Muscle layer of duodenum (tissue), 2 donors: ENCODE data around the gene GRIN2C.
"Not testable (repeated sequence)": the region's sequence is repeated elsewhere in the genome, so short reads cannot be mapped to it uniquely, and the experiment has no call there.

Experiments
- H3K27ac ChIP-seq: one replicate; pipeline ENCODE4 v1.7.0; 2013; ENCODE audit warnings: mild to moderate bottlenecking, low read length
- H3K27me3 ChIP-seq: one replicate; pipeline ENCODE4 v1.7.0; 2013; ENCODE audit warnings: low read depth, mild to moderate bottlenecking, control low read depth, low read length
- H3K36me3 ChIP-seq, 2 donors: one replicate each; pipeline ENCODE4 v1.7.0; 2013; ENCODE audit warnings: low read length in 2 of 2, control low read depth in 1 of 2, mild to moderate bottlenecking in 1 of 2; ENCODE audit not compliant: insufficient read depth in 2 of 2, control insufficient read depth in 1 of 2
- H3K4me1 ChIP-seq, 2 donors: one replicate each; pipeline ENCODE4 v1.7.0; 2013; ENCODE audit warnings: low read length in 2 of 2, mild to moderate bottlenecking in 2 of 2, control low read depth in 1 of 2, moderate library complexity in 1 of 2; ENCODE audit not compliant: insufficient read depth in 2 of 2, control insufficient read depth in 1 of 2
- H3K4me3 ChIP-seq, 2 donors: one replicate each; pipeline ENCODE4 v1.7.0; 2013; ENCODE audit warnings: low read length in 2 of 2, low read depth in 1 of 2, mild to moderate bottlenecking in 1 of 2
- H3K9me3 ChIP-seq, 2 donors: one replicate each; pipeline ENCODE4 v1.7.0; 2013; ENCODE audit warnings: low read length in 2 of 2, control low read depth in 1 of 2, mild to moderate bottlenecking in 1 of 2; ENCODE audit not compliant: control insufficient read depth in 1 of 2
- donor health status: healthy.

The GRIN2C gene

DNA sequence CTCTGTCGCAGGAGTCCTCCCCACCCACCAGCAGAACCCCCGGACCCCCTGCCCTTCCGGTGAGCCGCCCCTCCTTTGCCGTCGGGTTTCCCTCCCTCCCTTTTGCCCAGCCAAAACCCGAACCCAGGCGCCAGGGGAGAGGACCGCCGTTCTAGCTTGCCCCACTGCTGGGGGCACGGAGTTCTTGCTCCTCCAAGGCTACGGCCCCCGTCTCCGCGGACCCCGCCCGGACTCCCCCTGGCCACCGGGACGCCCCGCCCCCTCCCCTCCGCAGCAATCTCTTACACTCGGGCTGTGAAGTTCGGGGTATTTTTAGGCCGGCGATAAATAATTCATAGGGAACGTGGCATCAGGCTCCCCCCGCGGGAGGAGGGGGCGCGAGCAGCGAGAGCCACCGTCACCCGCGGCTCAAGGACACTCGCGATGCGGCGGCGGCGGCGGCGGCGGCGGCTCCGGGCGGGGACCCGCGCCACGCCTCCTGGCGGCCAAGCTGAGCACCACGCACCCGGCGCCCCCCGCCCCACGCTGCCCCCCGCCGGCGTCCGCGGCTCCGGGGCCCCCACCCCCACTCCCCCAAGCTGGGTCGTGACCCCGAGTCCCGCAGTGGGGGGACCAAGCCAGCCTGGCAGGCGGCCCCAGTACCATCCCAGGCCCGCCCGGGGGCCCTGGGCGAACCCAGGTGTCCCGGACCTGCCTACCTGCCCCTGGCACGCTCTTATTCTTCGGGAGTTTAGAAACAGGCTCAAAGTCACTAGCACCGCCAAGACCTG, at the start of gene GRIN2C:
TSS of gene GRIN2C (minus strand) at position 427 of the 770 bp plus-strand sequence. CDS start 4,793 bp downstream, outside the sequence.
- Histone ChIP-seq H3K4me1 (peaks cover 0 to 27% of the 10 kb centered on the region in 2 donors), H3K27ac (no peak within 1 kb of the TSS), H3K27me3 (peaks cover 42% of the 10 kb centered on the region), H3K4me3 (peak within 1 kb of the TSS in 1 of 2 donors; percentile 51), H3K9me3 (no peaks in the 10 kb centered on the region), H3K36me3 (no peaks in the 10 kb centered on the region)

DNA sequence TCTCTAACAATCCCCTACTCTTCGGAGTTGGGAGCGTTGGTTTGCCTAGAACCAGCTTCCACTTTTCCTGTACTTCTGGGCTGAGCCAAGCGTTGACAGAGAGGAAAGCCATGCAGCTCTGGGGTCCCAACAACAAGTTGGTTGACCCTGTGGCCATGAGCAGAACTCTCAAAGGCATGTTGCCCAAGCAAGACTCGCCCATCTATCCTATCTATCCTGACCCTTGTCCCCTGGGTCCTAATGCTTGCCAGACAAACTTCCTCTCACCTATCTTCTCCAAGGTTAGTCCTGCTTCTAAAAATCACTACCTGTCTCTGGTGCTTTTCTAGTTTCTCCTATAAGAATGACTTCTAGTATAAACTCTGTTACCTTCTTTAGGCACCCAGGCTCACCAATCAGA, 49.4 kb upstream of the GRIN2C start:
- not testable (repeated sequence) for H3K27me3 ChIP-seq, H3K9me3 ChIP-seq, H3K27ac ChIP-seq, H3K36me3 ChIP-seq, H3K4me3 ChIP-seq, H3K4me1 ChIP-seq

DNA sequence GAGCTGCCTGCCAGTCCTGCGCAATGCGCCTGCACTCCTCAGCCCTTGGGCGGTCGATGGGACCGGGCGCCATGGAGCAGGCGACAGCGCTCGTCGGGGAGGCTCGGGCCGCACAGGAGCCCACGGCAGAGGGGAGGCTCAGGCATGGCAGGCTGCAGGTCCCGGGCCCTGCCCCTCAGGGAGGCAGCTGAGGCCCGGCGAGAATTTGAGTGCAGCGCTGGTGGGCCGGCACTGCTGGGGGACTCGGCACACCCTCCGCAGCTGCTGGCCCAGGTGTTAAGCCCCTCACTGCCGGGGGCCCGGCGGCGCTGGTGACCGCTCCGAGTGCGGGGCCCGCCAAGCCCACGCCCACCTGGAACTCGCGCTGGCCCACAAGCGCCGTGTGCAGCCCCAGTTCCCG, 47.3 kb upstream of the GRIN2C start:
- Histone ChIP-seq H3K27ac (no peak overlapping the region), H3K27me3 (peaks cover 6% of the 10 kb centered on the region), H3K36me3 (no peaks in the 10 kb centered on the region), H3K4me1 (no peaks in the 10 kb centered on the region), H3K9me3 (no peaks in the 10 kb centered on the region), H3K4me3 (no peak overlapping the region)

DNA sequence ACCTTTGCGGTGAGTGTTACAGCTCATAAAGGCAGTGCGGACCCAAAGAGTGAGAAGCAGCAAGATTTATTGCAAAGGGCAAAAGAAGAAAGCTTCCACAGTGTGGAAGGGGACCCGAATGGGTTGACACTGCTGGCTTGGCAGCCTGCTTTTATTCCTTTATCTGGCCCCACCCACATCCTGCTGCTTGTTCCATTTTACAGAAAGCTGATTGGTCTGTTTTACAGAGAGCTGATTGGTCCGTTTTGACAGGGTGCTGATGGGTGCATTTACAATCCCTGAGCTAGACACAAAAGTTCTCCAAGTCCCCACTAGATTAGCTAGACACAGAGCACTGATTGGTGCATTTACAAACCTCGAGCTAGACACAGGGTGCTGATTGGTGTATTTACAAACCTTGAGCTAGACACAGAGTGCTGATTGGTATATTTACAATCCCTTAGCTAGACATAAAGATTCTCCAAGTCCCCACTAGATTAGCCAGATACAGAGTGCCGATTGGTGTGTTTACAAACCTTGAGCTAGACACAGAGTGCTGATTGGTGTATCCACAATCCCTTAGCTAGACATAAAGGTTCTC, 46.6 kb upstream of the GRIN2C start:
- H3K4me3 ChIP-seq, H3K4me1 ChIP-seq, H3K9me3 ChIP-seq, H3K36me3 ChIP-seq, H3K27me3 ChIP-seq, H3K27ac ChIP-seq: not testable (repeated sequence)

DNA sequence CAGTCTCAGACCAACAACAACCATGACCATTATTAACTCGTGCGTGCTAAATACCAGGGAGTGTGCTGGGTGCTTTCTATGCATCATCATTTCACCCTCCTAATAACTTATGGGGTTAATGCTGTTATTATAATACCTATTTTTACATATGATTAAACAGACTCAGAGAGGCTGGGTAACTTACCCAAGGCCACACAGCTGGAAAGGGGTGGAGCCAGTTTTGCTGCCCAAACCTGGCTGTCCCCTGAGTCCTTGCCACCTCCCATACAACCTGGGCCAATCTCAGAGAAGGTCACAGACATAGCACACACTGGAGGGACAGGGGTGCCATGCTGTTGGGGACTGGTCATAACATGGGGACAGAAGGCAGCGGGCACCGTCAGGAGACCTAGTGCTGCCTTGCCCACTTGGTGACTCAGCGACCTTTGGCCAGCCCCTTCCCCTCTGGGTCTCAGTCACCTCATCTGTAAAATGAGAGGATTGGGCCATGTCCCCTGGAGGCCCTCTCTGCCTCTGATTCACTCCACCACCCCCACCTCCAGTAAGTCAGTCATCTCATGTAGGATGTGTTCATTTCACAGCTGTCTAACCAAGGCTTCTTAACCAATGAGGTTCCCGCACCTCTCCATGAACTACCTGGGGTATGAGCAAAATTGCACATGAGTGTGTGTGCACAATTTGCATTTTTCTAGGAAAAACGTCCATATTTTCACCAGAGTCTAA, 45.2 kb upstream of the GRIN2C start:
- Histone ChIP-seq H3K36me3 (no peaks in the 10 kb centered on the region), H3K4me3 (no peak overlapping the region), H3K4me1 (no peaks in the 10 kb centered on the region), H3K9me3 (no peaks in the 10 kb centered on the region), H3K27me3 (peaks cover 6% of the 10 kb centered on the region), H3K27ac (no peak overlapping the region)

DNA sequence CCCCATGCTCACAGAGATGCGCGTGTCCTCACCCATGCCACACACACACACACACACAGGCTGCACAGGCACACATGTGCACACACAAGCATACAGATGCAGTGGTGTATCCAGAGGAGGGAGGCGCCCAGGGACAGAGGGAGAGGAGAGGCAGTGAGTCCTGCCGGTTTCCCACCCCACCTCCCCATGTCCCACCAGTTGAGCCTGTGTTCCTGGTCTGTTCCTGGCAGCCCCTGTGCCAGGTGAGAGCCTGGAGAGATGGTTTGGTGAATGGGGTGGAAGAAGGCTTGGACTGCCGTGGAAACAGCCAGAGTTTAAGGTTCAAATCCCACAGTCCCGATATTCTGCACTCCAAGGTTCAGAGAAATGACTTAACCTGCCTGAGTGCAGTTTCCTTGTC, 44.0 kb upstream of the GRIN2C start:
- no peaks in the 10 kb centered on the region for H3K36me3 ChIP-seq
- no peak overlapping the region for H3K27ac ChIP-seq
- H3K27me3 ChIP-seq: peaks cover 6% of the 10 kb centered on the region

DNA sequence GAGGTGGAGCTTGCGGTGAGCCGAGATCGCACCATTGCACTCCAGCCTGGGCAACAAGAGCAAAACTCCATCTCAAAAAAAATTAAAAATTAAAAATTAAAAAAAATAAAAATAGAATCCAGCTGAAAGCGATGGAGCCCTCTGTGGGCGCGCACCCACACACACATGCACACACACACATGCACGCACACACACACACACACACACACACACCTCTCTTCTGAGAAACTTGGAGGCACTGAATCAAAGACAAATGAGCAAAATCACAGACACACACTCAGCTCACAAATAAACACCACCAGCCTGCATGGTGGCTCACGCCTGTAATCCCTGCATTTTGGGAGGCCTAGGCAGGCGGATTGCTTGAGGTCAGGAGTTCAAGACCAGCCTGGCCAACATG, 43.3 kb upstream of the GRIN2C start:
- Histone ChIP-seq H3K9me3 (no peaks in the 10 kb centered on the region), H3K4me3 (no peak overlapping the region), H3K4me1 (no peaks in the 10 kb centered on the region), H3K36me3 (no peaks in the 10 kb centered on the region), H3K27me3 (peaks cover 6% of the 10 kb centered on the region), H3K27ac (no peak overlapping the region)

More for the DNA sequence above, 44.0 kb upstream of the GRIN2C start:
- no peaks in the 10 kb centered on the region for H3K9me3 ChIP-seq
- H3K4me1 ChIP-seq: no peaks in the 10 kb centered on the region
- no peak overlapping the region for H3K4me3 ChIP-seq

DNA sequence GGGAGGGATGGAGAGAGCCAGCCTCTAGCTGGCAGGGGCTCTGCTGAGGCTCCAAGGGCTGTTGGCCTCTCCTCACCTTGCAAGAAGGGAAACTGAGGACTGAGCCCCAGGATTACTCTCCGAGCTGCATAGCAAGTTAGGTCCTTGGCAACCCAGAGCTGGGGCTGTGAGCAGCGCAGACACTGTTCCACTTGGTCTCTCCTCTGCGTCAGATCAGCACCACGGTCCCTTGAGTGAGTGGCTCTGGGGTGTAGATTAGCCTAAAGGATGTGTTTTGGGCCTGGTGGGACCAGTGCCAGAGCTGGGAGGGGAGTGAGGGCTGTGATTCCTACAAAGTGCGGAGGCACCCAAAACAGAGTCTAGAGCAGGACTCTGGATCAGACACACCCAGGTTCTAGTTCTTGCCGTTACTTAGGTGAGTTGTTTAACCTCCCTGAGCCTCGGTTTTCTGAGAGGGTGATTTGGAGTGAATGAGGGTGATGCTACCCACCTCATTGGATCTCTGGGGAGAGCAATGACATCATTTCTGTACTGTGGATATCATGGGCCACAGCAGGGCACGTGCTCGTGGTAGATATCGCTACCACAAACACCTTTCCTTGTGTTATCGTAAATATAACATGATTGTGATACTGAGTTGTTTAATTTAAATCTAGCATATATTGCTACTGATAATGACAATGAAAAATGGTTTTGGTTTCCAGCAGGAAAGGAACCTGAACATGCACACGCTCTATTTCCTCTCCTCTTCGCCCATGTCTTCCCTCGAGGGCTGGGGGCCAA, 41.9 kb upstream of the GRIN2C start:
- no peaks in the 10 kb centered on the region for H3K4me1 ChIP-seq
- no peaks in the 10 kb centered on the region for H3K36me3 ChIP-seq
- no peaks in the 10 kb centered on the region for H3K9me3 ChIP-seq
- no peak overlapping the region for H3K27ac ChIP-seq
- peaks cover 6% of the 10 kb centered on the region for H3K27me3 ChIP-seq
- H3K4me3 ChIP-seq: no peak overlapping the region

DNA sequence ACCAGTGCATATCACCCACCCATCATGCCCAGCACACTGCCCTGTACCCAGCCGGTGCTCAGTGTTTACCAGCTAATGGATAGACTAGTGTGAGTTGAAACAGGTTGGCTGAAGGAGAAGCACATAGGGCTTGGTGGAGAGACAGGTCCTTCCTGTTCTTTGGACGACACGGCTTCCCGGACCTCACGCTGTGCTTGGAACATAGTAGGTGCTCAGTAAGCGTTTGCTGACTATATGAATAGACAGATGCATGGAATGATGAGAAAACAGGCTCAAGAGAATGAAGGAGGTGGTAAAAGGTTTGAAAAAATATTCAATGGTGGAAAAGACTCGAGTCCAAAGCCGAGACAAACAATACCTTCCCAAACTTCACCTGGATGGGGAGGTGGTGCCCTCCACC, 40.5 kb upstream of the GRIN2C start:
- Histone ChIP-seq H3K9me3 (no peaks in the 10 kb centered on the region), H3K36me3 (no peaks in the 10 kb centered on the region), H3K27me3 (peaks cover 6% of the 10 kb centered on the region), H3K4me3 (no peak overlapping the region), H3K4me1 (no peaks in the 10 kb centered on the region), H3K27ac (no peak overlapping the region)

DNA sequence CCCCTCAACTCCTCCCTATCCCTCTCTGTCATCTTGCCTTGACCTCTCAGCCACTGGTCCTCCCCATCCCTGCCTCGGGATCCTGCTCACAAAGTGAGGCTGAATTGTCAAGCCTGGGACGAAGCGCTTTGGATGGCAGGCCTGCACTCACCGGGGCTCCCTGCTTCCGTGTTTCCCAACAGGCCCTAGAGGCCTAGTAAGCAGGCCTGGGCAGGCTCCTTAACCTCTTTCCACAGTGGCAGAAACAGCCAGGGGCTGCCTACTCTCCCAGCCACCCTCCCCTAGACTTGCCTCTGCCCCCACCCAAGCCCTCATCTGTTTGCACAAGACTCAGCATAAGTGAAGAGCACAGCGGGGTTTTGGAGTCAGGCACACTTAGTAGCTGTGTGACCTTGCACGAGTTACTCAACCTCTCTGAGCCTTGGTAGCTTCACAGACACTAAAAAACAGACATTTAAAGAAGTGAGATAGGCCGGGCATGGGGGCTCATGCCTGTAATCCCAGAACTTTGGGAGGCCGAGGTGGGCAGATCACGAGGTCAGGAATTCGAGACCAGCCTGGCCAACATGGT, 38.8 kb upstream of the GRIN2C start:
- Histone ChIP-seq H3K4me3 (no peak overlapping the region), H3K4me1 (peaks cover 0 to 4% of the 10 kb centered on the region in 2 donors), H3K9me3 (no peaks in the 10 kb centered on the region), H3K27ac (no peak overlapping the region), H3K27me3 (peaks cover 7% of the 10 kb centered on the region), H3K36me3 (no peaks in the 10 kb centered on the region)
